ENCODE measurements around the gene SAMD3. TPM values are rescaled to one million over a fixed set of nuclear protein-coding genes. Genes with fewer than 3 reads are reported as not detected.

Gene SAMD3
- total and polyA plus RNA-seq, 2 donors (not counting 3 experiments of a cell fraction or from before 2014, with no cell fraction given) = not detected

DNA sequence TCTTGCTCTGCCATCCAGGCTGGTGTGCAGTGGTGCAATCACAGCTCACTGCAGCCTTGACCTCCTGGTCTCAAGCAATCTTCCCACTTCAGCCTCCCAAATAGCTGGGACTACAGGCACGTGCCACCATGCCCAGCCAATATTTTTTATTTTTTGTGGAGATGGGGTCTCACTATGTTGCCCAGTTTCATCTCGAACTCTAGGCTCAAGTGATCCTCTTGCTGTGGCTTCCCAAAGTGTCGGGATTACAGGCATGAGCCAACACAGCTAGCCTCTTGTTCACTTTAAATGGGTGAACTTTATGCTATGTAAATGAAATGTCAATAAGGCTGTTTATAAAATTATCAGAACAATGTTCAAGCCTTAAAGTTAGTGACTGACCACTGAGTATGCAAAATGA is 37.1 kb downstream of the SAMD3 start:
- intact Hi-C loops (cut with micrococcal nuclease) (no loop called here), dilution Hi-C loops (cut with MboI; ENCODE audit: extremely low pct_ligation_motif_present, low sequenced_read_pairs) (no loop called here)
- H3K4me2 ChIP-seq (ENCODE audit: insufficient read depth, low read length) = no peak overlapping the region
- DNase-seq (ENCODE audit: low read depth, low spot score) = no peak
- H4K20me1 ChIP-seq (replicated peaks; ENCODE audit: control insufficient read depth, extremely low read depth, insufficient read depth, low read length) = no peaks in the 10 kb centered on the region
- no peaks in the 10 kb centered on the region for H3K79me2 ChIP-seq (ENCODE audit: control insufficient read depth, insufficient read depth, low read length)
- ChIA-PET POLR2A (no interaction called here), CTCF (interaction anchor here (1.0 to 1.3 kb wide), 2 partner anchors 56 to 97 kb away, joined by 3 read pairs; no protein-coding TSS in a partner anchor)
- no peak overlapping the region for H3K4me3 ChIP-seq (replicated peaks in 1 of 3; ENCODE audit: insufficient read depth in 1 of 3, low read depth in 1 of 3, low read length in 3 of 3)
- no peaks in the 10 kb centered on the region for H3K36me3 ChIP-seq (ENCODE audit: control insufficient read depth in 2 of 2, extremely low read depth in 1 of 2, insufficient read depth in 2 of 2, low read length in 2 of 2)
- no TSS peak for BruUV-seq (replicated peaks)
- H2AFZ ChIP-seq (ENCODE audit: low read depth, low read length) = no peak overlapping the region
- H3K9me3 ChIP-seq (replicated peaks; ENCODE audit: control insufficient read depth, insufficient read depth, low read length) = no peaks in the 10 kb centered on the region
- no peaks in the 10 kb centered on the region for H3K4me1 ChIP-seq (ENCODE audit: control insufficient read depth, extremely low read depth, insufficient read depth, low read length)
- H3K9me1 ChIP-seq (replicated peaks; ENCODE audit: control insufficient read depth, extremely low read depth, insufficient read depth, low read length) = no peaks in the 10 kb centered on the region
- no peak for FAIRE-seq
- H3K27ac ChIP-seq (ENCODE audit: insufficient read depth, low read depth, low read length) = no peak overlapping the region
- peaks cover 2 to 4% of the 10 kb centered on the region in 2 experiments for H3K27me3 ChIP-seq (ENCODE audit: control insufficient read depth in 2 of 2, insufficient read depth in 2 of 2, low read length in 2 of 2)
- TF ChIP-seq EZH2 (IDR thresholded peaks at IDR 0.05; ENCODE audit: borderline replicate concordance, low read depth, low read length, severe bottlenecking) (no peak), POLR2A (IDR thresholded peaks at IDR 0.05; ENCODE audit: low read depth, low read length) (no peak), POLR2AphosphoS5 (IDR thresholded peaks at IDR 0.05; ENCODE audit: insufficient read depth, low read depth, low read length) (no peak), GATA2 (IDR thresholded peaks at IDR 0.05; ENCODE audit: insufficient read depth, insufficient read length, low read depth, low read length) (no peak), FOS (IDR thresholded peaks at IDR 0.05; ENCODE audit: borderline replicate concordance, insufficient read depth, low read length) (no peak), MYC (IDR thresholded peaks at IDR 0.05; ENCODE audit: low read depth, low read length) (no peak), JUN (IDR thresholded peaks at IDR 0.05; ENCODE audit: borderline replicate concordance, insufficient read depth, insufficient read length, low read depth) (no peak)
- TF ChIP-seq, protein P1, sequence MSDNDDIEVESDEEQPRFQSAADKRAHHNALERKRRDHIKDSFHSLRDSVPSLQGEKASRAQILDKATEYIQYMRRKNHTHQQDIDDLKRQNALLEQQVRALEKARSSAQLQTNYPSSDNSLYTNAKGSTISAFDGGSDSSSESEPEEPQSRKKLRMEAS (IDR thresholded peaks at IDR 0.05; ENCODE audit: insufficient read depth, insufficient read length) = no peak
- TF ChIP-seq, protein P2, sequence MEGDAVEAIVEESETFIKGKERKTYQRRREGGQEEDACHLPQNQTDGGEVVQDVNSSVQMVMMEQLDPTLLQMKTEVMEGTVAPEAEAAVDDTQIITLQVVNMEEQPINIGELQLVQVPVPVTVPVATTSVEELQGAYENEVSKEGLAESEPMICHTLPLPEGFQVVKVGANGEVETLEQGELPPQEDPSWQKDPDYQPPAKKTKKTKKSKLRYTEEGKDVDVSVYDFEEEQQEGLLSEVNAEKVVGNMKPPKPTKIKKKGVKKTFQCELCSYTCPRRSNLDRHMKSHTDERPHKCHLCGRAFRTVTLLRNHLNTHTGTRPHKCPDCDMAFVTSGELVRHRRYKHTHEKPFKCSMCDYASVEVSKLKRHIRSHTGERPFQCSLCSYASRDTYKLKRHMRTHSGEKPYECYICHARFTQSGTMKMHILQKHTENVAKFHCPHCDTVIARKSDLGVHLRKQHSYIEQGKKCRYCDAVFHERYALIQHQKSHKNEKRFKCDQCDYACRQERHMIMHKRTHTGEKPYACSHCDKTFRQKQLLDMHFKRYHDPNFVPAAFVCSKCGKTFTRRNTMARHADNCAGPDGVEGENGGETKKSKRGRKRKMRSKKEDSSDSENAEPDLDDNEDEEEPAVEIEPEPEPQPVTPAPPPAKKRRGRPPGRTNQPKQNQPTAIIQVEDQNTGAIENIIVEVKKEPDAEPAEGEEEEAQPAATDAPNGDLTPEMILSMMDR (IDR thresholded peaks at IDR 0.05; ENCODE audit: extremely low read depth in 1 of 2, insufficient read depth in 1 of 2, low read depth in 1 of 2, low read length in 2 of 2) = no peak
- no peak overlapping the region for H3K9ac ChIP-seq (replicated peaks; ENCODE audit: extremely low read depth, insufficient read depth, low read length)

Measured in endothelial cell of umbilical vein (primary cell).